ENCODE data around the gene CX3CL1.

DNA sequence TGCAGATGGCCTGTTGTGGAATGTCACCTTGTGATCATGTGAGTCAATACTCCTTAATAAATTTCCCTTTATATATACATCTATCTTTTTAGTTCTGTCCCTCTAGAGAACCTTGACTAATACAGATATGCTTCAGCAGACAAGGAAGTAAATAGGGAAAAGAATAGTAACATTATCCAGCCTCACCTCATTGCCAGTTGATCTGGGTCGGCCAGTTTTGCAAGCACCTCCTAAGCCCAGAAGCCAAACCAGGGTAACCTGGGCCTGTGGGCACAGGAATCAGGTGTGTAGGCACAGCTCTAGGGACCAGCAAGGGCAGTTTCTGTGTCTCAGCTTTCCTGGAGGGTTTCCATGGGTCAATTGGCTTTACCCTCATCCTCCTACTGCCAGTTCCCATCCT lies 20.4 kb downstream of the CX3CL1 start:
- TF ChIP-seq, protein P1, sequence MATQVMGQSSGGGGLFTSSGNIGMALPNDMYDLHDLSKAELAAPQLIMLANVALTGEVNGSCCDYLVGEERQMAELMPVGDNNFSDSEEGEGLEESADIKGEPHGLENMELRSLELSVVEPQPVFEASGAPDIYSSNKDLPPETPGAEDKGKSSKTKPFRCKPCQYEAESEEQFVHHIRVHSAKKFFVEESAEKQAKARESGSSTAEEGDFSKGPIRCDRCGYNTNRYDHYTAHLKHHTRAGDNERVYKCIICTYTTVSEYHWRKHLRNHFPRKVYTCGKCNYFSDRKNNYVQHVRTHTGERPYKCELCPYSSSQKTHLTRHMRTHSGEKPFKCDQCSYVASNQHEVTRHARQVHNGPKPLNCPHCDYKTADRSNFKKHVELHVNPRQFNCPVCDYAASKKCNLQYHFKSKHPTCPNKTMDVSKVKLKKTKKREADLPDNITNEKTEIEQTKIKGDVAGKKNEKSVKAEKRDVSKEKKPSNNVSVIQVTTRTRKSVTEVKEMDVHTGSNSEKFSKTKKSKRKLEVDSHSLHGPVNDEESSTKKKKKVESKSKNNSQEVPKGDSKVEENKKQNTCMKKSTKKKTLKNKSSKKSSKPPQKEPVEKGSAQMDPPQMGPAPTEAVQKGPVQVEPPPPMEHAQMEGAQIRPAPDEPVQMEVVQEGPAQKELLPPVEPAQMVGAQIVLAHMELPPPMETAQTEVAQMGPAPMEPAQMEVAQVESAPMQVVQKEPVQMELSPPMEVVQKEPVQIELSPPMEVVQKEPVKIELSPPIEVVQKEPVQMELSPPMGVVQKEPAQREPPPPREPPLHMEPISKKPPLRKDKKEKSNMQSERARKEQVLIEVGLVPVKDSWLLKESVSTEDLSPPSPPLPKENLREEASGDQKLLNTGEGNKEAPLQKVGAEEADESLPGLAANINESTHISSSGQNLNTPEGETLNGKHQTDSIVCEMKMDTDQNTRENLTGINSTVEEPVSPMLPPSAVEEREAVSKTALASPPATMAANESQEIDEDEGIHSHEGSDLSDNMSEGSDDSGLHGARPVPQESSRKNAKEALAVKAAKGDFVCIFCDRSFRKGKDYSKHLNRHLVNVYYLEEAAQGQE (IDR thresholded peaks at IDR 0.05; ENCODE audit: insufficient replicate concordance, low read depth), result no peak
- TF ChIP-seq, protein P2, sequence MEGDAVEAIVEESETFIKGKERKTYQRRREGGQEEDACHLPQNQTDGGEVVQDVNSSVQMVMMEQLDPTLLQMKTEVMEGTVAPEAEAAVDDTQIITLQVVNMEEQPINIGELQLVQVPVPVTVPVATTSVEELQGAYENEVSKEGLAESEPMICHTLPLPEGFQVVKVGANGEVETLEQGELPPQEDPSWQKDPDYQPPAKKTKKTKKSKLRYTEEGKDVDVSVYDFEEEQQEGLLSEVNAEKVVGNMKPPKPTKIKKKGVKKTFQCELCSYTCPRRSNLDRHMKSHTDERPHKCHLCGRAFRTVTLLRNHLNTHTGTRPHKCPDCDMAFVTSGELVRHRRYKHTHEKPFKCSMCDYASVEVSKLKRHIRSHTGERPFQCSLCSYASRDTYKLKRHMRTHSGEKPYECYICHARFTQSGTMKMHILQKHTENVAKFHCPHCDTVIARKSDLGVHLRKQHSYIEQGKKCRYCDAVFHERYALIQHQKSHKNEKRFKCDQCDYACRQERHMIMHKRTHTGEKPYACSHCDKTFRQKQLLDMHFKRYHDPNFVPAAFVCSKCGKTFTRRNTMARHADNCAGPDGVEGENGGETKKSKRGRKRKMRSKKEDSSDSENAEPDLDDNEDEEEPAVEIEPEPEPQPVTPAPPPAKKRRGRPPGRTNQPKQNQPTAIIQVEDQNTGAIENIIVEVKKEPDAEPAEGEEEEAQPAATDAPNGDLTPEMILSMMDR (IDR thresholded peaks at IDR 0.05; ENCODE audit: insufficient read depth, low read length), result no peak
- TF ChIP-seq POLR2AphosphoS5 (IDR thresholded peaks at IDR 0.05; ENCODE audit: low read depth), result no peak
